Measurements from ENCODE around the gene GP5.

The GP5 gene

DNA sequence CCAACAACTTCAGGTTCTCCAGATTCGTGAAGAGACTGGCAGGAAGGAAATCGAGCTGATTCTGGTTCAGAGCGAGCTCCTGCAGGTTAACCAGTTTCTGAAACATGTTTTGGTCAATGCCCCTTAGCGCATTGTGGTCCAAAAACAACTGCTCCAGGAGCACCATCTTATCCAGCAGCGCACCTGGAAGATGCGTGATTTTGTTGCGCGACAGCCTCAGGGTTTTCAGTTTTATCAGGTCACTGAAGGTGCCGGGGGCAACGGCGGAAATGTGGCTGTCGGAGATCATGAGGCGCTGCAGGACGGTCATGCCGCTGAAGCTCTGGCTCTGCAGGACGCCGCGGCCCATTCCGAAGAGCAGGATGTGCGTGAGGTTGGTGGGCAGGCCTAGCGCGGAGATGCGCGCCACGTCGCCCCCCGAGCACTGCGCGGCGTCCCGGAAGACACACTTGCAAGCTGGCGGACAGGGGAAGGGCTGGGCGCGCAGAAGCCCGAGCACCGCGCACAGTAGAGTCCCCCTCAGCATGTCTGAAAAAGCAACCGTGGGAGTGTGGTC lies 1.2 kb downstream of the GP5 start:
- DNase-seq (ENCODE audit: low spot score), result no peak

GRCh38 chr3:194396859-194397756 lies 2.0 kb downstream of the GP5 start:
- DNase-seq (ENCODE audit: low spot score), result no peak

DNA sequence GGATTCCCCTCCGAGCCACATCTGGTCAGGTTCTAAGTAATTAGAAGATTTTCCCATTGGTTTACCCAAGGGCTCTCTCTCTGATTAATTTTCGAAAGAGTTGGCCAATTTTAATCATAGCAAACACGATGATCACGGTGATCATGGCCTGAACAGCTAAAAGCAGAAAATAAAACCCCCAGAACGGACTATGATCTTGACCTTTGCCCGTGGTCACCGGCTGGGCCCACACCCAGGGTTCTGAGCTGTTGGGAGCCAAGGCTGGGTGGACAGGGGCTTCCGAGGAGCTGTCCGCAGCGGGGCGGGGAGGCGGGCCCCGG lies 2.6 kb downstream of the GP5 start:
- DNase-seq (ENCODE audit: low spot score), result no peak

DNA sequence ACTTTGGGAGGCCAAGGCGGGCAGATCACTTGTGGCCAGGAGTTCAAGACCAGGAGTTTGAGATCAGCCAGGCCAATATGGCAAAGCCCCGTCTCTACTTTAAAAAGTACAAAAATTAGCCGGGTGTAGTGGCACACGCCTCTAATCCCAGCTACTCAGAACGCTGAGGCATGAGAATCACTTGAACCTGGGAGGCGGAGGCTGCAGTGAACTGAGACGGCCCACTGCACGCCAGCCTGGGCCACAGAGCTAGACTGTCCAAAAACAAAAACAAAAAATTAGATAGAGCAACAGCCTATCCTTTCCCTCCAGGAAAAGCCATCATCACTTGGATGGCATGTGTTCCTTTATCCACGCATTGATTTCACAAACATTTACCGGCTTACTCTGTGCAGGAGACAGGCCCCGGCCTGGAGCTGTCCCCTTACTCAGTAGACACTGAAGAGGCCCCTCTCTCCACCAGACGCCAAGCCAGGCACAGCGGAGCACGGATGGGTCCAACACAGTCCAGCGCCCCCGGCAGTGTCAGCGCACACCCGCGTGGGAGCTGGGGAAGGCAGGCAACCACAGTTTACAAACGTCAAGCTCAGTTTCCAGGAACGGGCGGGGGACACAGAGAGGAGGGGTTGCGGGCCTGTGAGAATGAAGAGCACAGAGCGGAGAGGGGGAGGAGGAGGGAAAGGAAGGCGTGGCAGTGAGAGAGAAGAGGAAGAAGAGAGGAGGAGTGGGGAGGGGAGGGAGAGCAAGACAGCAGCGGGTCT lies 3.1 kb downstream of the GP5 start:
- no peak for DNase-seq (ENCODE audit: low spot score)

- no peak for DNase-seq (ENCODE audit: low spot score)
These were observed 3.9 kb downstream of the GP5 start for GRCh38 chr3:194395212-194395611.

DNA sequence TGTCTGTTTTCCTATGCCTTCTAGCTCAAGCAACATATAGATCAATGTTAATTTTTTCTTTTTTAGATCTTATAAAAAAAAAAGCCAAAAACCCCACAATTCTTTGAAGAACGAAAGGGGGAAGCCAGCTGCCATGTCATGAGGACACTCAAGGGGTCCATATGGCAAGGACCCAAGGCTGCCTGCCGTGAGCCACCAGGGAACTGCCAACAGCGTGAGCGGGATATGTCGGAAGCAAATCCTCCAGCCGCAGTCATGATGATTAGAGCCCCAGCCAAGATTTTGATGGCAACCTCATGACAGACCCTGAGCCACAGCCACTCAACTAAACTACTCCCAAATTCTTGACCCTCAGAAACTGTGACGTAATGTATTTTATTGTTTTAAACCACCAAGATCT lies 6.5 kb downstream of the GP5 start:
- DNase-seq (ENCODE audit: low spot score), result no peak

DNA sequence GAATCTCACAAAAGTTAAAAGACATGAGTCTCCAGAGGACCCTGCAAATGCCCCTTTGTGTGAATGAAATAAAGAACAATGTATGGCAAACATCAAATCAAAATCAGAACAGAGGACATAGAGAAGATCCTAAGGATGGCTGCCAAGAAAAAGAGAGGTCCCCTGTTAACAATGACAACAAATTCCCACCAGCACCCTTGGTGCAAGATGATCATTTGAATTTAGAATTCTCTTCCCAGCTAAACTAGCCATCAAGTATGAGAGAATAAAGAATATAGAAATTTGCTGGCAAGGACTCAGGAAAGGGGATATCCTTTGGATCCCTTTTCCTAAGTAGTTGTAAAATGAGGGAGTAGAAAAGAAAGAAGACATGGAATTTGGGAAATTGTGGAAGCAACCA lies 8.2 kb downstream of the GP5 start:
- no peak for DNase-seq (ENCODE audit: low spot score)

GRCh38 chr3:194389269-194389668 lies 9.8 kb downstream of the GP5 start:
- DNase-seq (ENCODE audit: low spot score), result no peak

DNA sequence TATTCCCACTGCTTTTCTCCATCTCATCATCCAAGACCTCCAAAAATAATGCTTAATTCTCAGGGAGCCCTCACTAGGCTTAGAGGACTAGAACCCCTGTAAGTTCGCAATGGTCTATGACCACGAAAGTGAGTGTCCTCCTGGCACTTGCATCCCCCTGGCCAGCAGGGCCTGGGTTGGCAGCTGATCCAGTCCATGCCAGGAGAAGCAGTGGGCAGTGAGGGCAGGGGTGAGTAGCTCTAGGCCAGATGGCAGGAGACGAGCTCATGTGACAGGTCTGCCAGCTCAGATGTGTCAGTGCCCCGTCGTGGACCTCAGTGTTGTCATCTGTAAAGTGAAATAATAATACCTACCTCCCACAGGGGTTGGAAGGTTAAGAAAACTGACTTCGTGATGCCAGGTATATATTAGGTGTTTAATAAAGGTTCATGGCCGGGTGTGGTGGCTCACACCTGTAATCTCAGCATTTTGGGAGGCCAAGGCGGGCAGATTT lies 11.1 kb downstream of the GP5 start:
- DNase-seq (ENCODE audit: low spot score), result peak; percentile 17

GRCh38 chr3:194387276-194387675 lies 11.8 kb downstream of the GP5 start:
- DNase-seq (ENCODE audit: low spot score), result peak; percentile 11

DNA sequence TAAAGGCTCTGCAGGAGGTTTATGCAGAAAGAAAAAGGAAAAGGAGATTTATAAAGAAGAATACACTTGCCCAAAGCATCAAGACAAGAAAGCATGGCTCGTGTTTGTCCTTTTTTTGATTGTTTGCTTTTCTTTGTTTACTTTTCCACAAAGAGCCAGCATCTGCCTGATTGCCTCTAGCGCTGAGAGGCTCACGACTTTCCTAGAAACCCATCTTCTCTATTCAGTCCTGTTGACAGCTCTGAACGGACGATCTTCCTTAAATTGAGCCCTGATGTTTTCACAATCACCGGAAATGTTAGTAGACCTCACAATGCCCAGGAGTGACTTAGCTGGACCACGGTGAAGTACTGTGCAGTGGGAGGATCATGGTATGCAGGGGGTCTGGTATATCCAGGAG lies 12.4 kb downstream of the GP5 start:
- peak; percentile 4 for DNase-seq (ENCODE audit: low spot score)

- DNase-seq (ENCODE audit: low spot score), result peak; percentile 38
These were observed 13.0 kb downstream of the GP5 start for GRCh38 chr3:194386066-194386465.

- DNase-seq (ENCODE audit: low spot score), result peak; percentile 55
These were observed 14.5 kb downstream of the GP5 start for GRCh38 chr3:194384569-194385001.

DNA sequence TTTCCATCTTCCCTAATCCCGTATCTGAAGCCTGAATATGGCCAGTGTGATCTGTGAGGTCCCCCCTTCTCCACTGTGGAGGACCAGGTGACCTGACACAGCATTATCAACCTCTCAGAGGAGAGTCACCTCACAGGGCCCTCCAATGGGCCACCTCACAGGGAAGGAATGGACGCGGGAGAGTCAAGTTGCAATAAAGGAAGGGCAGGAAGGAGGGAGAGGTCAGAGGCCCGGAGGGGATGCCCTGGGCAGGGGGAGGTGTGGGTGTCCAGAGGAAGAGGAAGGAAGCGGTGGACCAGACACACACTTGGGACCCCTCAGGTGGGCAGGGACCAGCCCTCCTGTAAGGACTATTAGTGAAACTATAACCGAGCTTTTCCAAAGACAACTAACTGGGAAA lies 14.9 kb downstream of the GP5 start:
- peak; percentile 38 for DNase-seq (ENCODE audit: low spot score)

DNA sequence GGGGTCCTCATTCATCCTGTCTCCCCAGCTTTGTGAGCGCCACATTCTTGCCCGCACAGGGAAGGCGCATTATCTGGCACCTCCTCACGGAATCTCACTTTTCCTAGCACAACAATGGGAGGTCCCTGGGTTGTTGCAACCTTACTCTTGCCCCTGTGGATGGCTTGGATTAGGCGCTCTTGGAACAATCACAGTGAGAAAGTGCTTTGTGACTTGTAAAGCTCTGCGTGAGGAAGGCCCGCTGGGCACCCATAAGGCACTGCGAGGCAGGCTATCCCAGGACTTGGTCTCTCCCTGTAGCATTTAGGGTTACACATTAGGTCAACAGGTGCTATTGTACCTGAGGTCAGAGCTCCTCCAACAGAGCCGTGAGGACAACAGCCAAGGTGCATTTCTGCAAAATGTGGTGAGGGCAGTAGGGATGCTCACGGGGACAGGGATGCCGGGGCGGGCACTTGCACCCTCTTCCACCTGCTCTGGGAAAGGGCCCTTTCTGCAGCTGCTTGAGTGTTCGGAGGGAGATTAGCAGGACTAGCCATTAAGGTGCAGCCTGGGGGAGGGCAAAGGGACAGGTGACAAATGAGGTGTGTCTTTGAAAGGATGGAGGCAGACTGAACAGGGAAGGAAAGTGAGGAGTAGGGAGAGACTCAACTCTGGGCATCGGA lies 15.7 kb downstream of the GP5 start:
- peak; percentile 55 for DNase-seq (ENCODE audit: low spot score)

DNA sequence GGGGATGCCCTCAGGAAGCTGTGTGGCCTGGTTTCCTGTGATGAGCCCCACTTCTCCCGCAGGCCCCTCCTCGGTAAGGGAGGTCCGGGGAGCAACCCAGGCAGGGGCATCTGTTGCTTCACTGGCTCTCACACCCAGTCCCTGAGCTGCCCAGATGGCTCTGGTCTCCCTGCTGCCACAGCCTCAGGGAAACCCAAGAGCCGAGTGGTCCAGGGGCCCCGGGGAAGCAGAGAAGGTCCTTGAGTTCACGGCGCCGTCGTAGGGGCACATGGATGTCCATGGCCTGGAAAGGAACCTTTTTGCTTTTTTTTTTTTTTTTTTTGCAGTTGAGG lies 16.2 kb downstream of the GP5 start:
- peak; percentile 33 for DNase-seq (ENCODE audit: low spot score)

DNA sequence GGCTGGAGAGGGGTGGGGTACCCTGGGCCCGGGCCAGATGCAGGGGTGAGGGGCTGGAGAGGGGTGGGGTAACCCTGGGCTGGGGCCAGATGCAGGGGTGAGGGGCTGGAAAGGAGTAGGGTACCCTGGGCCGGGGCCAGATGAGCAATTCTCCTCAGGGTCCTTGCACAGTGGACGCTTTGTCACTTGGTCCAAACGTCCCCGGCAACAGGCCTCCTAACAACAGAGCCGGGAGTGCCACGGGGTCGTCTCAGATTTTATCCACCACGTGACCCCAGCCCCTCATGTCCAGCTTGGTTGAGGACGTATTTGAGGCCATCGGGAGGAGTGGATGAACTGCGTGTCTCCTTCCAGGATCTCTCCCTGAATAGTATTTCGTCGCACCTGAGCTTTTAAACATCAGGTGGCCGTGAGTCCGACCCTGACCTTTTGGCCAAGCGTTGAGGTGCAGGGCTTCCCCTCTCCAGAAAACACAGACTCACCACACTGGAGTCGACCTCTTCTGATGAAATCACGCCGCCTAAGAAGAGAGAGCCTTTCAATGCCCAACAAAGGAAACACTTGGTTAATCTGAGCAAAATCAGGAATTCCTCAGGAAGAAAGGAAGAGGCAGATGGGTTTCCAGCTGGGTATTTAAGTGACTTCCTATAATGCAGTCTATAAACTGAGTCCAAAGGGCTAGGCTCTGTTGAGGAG lies 16.7 kb downstream of the GP5 start:
- DNase-seq (ENCODE audit: low spot score), result peak; percentile 53

GRCh38 chr3:194381460-194381875 lies 17.6 kb downstream of the GP5 start:
- no peak for DNase-seq (ENCODE audit: low spot score)

GRCh38 chr3:194380326-194380725 lies 18.7 kb downstream of the GP5 start:
- no peak for DNase-seq (ENCODE audit: low spot score)

DNA sequence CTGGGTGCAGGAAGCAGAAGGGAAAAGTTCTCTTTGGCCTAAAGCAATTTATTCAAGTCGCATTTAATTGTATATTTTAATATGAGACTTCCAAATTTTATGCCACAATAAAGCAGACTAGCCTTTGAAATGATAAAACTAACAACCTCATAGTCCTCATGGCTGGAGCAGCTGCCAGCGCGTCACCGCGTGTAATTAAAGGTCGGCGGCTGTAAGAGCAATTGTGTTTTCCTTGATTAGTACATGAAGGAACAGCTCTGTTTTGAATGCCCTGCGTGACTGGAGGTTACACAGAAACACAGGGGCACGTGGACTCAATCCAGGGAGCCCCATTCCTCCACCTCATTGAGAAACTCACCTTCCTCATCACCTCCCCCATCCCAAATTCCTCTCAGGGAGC lies 19.4 kb downstream of the GP5 start:
- DNase-seq (ENCODE audit: low spot score), result no peak

GRCh38 chr3:194379231-194379630 lies 19.8 kb downstream of the GP5 start:
- DNase-seq (ENCODE audit: low spot score), result no peak

GRCh38 chr3:194377708-194378107 lies 21.4 kb downstream of the GP5 start:
- no peak for DNase-seq (ENCODE audit: low spot score)
